Measurements from ENCODE around the gene SGCA.

SGCA gene

GRCh38 chr17:50207315-50207714 lies 41.5 kb downstream of the SGCA start:
- no peak for DNase-seq (ENCODE audit: low read depth in 1 of 2, low spot score in 1 of 2)

- DNase-seq (ENCODE audit: low read depth in 1 of 2, low spot score in 1 of 2): no peak
Measured at GRCh38 chr17:50207792-50208567, 42.2 kb downstream of the SGCA start.

- DNase-seq (ENCODE audit: low read depth in 1 of 2, low spot score in 1 of 2): no peak
Measured at GRCh38 chr17:50208611-50209061, 42.8 kb downstream of the SGCA start.

GRCh38 chr17:50209133-50209471 lies 43.3 kb downstream of the SGCA start:
- DNase-seq (ENCODE audit: low read depth in 1 of 2, low spot score in 1 of 2): no peak

GRCh38 chr17:50209472-50210239 lies 43.9 kb downstream of the SGCA start:
- no peak for DNase-seq (ENCODE audit: low read depth in 1 of 2, low spot score in 1 of 2)

GRCh38 chr17:50210240-50211225 lies 44.7 kb downstream of the SGCA start:
- DNase-seq (ENCODE audit: low read depth in 1 of 2, low spot score in 1 of 2): no peak

- DNase-seq (ENCODE audit: low read depth in 1 of 2, low spot score in 1 of 2): no peak
Measured at GRCh38 chr17:50211249-50212120, 45.7 kb downstream of the SGCA start.

GRCh38 chr17:50212121-50212843 lies 46.5 kb downstream of the SGCA start:
- DNase-seq (ENCODE audit: low read depth in 1 of 2, low spot score in 1 of 2): no peak

GRCh38 chr17:50213026-50214022 lies 47.5 kb downstream of the SGCA start:
- no peak for DNase-seq (ENCODE audit: low read depth in 1 of 2, low spot score in 1 of 2)

GRCh38 chr17:50214976-50215760 lies 49.4 kb downstream of the SGCA start:
- no peak for DNase-seq (ENCODE audit: low read depth in 1 of 2, low spot score in 1 of 2)

GRCh38 chr17:50217591-50217990 lies 51.8 kb downstream of the SGCA start:
- no peak for DNase-seq (ENCODE audit: low read depth in 1 of 2, low spot score in 1 of 2)

- DNase-seq (ENCODE audit: low read depth in 1 of 2, low spot score in 1 of 2): no peak
Measured at GRCh38 chr17:50218071-50218759, 52.4 kb downstream of the SGCA start.

- DNase-seq (ENCODE audit: low read depth in 1 of 2, low spot score in 1 of 2): no peak
Measured at GRCh38 chr17:50218771-50219315, 53.0 kb downstream of the SGCA start.

GRCh38 chr17:50219342-50219741 lies 53.5 kb downstream of the SGCA start:
- DNase-seq (ENCODE audit: low read depth in 1 of 2, low spot score in 1 of 2): no peak

- DNase-seq (ENCODE audit: low read depth in 1 of 2, low spot score in 1 of 2): no peak
Measured at GRCh38 chr17:50219939-50220465, 54.2 kb downstream of the SGCA start.

- no peak for DNase-seq (ENCODE audit: low read depth in 1 of 2, low spot score in 1 of 2)
Measured at GRCh38 chr17:50220811-50221210, 55.0 kb downstream of the SGCA start.
